ENCODE measurements around the gene LRRFIP2.
"Not testable (repeated sequence)": the region's sequence is repeated elsewhere in the genome, so short reads cannot be mapped to it uniquely, and the experiment has no call there.

Gene LRRFIP2

DNA sequence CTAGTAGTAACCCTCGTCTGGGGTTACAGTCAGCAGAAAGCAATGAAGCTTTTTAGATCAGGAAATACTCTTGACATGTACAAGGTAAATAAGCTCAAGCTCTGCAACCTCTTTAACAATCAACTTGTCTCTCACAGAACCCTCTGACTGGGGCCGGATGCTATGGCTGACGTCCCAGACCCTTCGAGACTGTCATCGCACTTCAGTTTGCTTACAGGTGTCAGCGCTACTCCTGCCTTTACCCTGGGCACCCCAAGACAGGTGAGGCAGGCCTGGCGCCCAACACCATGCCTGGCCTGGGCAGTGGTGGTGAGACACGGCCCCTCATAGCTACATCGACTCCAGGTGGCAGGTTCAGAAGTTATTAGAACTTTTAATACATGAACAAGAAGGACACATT is 30.6 kb downstream of the LRRFIP2 start:
- DNase-seq (ENCODE audit: low spot score): no peak

DNA sequence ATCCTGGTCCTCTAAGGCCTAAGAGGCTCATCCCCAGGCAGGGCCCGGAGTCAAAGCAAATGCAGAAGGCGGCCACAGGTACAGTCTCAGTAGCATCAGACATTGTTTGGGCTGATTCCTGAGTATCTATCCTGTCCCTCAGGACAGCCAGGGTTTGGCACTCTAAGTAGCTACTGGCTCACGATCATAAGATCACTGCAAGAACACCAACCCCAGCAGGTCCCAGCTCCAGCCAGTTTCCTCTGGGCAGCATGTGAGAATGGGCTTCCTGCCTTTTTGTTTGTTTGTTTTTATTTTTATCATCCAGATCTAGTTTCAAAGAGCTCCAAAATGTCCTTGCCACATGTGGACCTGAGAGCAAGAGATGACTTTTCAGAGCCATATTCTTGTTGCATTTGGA is 32.7 kb downstream of the LRRFIP2 start:
- DNase-seq (ENCODE audit: low spot score): no peak

DNA sequence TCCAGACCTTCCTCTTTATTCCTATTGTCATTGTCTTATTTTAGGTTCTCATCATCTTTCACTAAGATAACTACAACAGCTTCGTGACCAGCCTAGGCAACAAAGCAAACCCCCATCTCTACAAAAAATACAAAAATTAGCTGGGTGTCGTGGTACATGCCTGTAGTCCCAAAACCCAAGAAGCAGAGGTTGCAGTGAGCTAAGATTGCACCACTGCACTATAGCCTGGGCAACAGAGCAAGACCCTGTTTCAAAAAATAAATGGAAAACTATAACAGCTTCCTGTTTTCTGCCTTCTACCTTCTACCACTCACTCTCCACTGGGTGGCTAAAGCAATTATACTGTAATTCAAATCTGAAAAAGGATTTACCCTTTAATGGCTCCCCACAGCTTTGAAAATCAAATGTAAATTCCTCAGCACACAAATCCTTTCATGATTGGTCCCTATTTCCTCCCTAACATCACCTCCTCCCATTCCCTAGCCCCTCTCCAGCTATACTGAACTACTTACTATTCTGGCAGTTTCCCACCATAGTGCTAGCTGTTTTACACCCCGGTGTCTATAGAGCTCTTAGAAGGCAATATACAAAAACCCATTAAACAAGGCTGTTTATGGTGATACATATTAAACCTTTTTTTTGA is 33.4 kb downstream of the LRRFIP2 start:
- DNase-seq (ENCODE audit: low spot score): no peak

DNA sequence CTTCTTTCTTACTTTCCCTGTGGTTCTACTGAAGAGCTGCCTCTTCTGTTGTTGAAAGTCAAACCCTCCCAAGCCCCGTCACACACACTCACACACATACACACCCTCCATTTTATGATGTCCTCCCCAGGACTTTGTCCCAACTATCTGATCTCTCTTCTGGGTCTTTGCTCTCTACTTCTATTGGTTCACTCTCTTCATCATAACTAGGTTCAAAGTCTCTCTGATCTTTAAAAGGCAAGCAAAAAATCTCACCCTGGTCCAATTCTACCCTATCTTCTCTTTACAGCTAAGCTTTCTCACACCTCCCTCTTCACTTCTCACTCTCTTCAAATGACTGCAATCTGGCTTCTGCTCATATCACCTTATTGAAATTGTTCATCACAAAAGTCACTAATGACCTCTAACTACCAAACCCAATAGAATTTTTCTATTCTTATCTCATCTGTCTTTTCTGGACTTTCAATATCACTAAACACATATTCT is 34.8 kb downstream of the LRRFIP2 start:
- DNase-seq (ENCODE audit: low spot score): no peak

DNA sequence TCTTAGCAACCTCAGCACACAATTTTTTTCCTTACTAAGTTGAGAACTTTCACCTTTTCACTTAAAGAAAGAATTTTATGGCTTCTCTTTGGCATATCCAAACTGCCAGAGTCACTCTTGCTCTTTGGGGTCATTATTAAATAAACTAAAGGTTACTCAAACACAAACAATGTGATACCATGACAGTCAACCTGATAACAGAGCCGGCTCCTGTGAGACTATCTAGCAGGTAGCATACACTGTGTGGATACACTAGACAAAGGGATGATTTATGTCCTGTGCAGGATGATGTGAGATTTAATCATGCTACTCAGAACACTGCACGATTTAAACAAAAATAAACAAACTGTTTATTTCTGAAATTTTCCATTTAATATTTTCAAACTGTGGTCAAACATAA is 35.6 kb downstream of the LRRFIP2 start:
- no peak for DNase-seq (ENCODE audit: low spot score)

DNA sequence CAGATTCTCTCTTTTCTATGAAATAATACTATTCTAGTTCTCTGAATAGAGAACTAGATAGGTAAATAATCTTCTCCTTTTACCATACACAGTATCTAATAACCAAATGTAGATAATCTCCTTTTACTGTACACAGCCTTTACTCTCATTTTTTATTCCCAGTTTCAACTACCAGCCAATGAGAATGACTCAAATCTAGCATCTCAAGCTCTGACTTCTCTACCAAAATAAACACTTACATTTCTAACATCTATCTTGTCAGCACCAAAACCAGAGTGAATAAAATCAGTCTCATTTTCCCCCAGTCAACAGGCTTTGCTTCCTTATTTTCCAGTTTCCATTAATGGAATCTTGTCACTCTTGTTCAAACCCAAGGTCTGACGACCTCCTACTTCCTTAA is 36.9 kb downstream of the LRRFIP2 start:
- DNase-seq (ENCODE audit: low spot score): no peak

DNA sequence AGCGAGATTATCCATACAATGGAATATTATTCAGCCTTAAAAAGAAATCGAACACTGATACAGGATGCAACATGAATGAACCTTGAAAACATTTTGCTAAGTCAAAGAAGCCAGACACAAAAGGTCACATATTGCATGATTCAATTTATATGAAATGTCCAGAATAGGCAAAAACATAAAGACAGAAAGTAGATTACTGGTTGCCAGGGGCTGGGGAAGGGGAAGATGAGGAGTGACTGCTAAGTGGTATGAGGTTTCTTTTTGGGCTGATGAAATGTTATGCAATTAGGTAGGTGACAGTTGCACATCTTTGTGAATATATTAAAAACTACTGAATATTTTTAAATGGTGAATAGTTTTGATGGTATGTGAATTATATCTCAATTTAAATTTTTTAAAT is 38.3 kb downstream of the LRRFIP2 start:
- DNase-seq (ENCODE audit: low spot score): no peak

DNA sequence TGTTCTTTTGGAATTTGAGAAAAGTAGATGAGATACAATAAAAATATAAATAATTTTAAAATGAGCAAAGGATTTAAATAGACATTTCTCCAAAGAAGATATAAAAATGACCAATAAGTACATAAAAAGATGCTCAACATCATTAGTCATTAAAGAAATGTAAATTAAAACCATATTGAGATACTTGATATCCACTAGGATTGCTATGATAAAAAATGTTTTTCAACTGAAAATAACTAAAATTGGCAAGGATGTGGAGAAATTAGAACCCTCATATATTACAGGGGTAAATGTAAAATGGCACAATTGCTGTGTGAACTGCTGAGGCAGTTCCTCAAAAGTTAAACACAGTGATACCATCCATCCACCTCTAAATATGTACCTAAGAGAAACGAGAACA is 38.8 kb downstream of the LRRFIP2 start:
- DNase-seq (ENCODE audit: low spot score): no peak

DNA sequence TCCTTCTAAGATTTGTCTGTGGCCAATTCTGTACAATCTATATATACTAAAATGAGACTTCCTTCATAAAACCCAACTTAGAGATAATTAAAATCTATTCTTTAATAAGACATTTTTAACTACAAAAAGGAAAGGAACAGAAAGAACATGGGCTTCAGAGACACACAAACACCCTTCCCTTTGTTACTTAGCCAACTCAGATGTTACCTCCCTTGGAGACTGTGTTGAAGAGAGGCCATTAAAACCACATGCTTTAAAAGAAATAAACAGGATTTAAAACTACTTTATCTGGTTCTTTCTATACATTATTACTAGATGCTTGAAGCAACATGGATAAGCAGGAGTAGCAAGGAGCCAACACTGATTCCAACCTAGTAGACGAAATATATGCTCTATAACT is 42.0 kb downstream of the LRRFIP2 start:
- no peak for DNase-seq (ENCODE audit: low spot score)

DNA sequence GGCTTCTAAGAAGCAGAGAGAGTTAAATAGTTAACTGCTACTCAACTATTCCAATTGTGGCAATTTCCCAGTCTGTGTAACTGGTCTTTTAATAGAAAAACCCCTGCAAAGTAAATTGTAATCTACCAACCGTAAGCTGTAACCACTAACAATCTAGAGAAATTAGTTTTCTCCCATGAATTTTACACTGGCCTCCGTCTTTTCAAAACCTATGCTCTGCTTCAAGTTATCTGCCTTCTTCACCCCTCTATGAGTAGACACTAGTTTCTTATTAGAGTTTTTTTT is 42.6 kb downstream of the LRRFIP2 start:
- no peak for DNase-seq (ENCODE audit: low spot score)

DNA sequence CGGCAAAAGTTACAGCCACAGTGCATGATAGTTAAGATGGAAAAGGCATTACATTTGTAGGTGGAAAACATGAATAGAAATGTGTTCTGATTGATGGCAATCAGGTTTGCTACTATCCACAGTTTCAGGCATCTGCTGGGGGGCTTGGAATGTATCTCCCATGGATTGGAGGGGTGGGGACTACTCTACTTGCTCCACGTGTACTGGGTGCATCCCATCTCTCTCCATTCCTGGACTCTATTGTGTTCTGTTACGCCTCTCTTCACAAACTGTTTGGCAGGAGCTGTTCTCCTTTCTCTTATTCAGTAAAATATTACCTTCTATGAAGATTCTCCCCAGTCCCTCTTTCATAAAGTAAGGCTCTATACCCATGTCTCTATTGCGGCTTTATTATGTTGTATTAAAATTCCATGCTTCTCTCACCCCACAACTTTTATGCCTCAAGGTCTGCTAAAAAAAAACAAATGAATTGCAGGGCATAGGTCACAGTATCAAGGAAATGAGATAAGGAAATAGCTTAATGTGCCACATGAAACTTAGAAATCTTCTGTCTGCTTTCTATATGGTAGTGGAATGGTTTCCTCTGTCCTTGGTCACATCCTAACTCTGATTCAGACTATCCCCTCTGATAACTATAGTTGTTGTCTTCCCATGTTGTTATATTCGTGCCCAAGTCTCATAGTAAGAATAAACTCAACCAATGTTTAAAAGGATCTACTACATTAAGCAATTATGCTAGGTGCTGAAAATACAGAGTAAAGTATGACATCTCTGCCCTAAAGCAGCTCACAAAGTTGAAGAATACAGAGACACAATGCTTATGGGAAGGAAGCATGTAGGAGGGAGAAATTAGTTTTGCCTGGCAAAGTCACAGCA is 43.2 kb downstream of the LRRFIP2 start:
- no peak for DNase-seq (ENCODE audit: low spot score)

DNA sequence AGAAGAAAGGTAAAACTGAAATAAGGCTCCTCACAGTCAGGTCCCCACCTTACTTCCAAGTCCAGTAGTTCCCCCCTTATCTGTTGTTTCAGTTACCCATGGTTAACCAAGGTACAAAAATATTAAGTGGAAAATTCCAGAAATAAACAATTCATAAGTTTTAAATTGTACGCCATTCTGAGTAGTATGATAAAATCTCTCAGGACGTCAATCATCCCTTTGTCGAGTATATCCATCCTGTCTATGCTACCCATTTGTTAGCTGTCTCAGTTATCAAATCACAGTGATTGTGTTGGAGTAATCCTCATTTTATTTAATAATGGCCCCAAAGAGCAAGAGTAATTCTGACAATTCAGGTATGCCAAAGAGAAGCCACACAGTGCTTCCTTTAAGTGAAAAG is 43.9 kb downstream of the LRRFIP2 start:
- no peak for DNase-seq (ENCODE audit: low spot score)

DNA sequence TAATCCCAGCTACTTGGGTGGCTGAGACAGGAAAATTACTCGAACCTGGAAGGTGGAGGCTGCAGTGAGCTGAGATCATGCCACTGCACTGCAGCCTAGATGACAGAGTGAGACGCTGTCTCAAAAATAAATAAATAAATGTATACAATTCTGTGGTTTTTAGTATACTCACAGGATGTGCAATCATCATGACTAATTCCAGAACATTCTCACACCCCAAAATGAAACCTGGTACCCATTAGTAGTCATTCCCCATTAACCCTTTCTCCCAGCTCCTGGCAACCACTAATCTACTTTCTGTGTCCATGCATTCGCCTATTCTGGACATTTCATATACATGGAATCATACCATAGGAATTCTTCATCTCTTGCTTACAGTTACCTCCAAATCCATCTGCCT is 44.5 kb downstream of the LRRFIP2 start:
- DNase-seq (ENCODE audit: low spot score): no peak

DNA sequence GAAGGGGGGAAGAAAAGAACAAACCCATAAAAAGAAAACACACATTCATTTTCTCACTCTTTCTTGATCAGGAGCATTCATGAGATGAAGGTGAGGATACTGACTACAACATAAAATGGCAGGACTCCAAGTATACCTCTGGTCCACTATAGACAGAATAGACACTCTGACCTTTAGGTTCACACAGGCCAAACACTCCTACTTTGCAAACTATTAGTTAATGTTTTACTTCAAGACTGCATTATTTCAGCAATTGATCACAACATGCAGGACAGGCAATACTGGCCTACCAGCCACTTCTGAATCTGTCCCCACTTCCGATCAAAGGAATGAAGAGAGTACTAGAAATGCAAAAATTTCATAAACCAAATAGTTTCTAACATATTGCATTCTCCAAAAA is 47.0 kb downstream of the LRRFIP2 start:
- DNase-seq (ENCODE audit: low spot score): no peak

DNA sequence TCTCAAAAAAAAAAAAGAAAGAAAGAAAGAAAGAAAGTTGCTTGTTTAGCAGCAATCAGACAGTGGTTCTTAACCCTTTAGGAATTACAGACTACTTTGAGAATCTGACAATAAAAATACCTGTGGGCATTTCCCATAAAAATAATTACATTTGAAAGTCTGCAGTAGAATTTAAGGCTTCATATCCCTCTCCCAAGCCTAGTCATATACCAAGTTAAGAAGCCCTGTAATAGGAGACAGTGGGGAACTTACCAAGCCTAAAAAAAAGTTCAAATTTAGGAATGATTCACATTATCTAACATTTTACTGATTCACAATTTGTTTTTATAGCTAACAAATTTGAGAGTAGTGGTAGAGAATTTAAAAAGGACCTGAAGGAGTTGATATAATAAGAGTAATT is 47.5 kb downstream of the LRRFIP2 start:
- no peak for DNase-seq (ENCODE audit: low spot score)

DNA sequence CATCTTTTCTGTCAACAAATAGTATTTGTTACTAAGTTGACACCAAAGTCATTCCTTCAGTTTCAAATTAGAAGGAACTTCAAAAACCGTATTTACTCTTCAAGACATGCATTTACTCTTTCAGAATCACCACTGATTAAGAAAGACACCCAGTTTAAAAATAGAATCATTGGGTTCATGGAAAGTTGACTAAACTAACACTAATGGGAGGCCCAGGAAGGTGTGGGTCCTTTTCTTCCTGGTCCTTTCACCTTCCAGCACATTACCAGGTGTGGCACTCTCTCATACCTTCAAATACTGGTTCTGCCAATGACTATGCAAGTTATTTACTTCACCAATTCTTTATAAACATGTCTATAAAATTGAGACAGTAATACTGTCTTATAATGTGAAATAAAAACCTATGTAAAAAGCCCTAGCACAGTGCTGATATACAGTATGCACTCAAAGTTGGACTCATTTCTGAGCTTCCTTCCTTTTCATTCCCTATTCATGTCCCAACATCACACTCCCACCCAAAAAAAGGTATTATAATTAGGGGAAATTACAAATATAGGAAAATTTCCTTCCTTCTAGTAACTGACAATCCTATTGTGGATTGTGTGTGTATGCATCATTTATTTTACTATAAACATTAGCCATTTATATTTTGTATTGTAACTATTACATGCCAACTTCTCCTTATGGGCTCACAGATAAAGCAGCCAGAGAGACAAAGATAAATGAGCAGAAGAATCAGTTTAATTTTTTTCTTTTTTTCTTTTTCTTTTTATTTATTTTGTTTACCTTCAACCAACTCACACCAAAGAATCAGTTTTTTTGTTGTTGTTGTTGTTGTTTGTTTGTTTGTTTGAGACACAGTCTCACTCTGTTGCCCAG is 48.9 kb downstream of the LRRFIP2 start:
- DNase-seq (ENCODE audit: low spot score): no peak

DNA sequence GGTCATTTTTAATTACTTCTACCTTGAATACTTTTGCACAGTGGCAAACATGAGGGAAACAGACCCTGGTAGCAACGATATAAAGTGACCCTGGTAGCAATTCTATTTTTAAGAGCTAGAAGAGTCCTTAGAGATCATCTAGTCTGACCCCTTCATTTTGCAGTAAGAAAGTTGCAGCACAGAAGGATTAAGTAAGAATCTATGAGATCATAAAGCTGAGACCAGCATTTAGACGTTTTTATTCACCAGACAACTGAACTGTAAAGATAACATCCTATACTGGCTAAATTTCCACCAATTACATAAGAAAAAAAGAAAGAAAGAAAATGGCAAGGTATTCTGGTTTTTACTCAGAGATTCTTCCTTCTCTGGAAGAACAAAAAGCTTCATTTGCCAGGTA is 49.9 kb downstream of the LRRFIP2 start:
- no peak for DNase-seq (ENCODE audit: low spot score)

DNA sequence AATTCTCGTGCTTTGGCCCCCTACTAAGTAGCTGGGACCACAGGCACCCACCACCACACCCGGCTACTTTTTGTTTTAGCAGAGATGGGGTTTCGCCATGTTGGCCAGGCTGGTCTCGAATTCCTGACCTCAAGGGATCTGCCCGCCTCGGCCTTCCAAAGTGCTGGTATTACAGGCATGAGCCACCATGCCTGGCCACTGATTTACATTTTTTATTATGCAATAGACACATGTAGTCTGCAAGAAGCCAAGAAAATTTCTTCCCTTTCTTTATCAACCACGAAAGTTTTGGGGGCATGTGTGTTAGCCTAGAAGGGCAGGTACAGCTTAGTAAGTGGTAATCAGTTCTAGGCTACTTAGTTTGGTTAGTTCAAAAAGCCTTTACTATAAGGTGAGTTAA is 51.1 kb downstream of the LRRFIP2 start:
- DNase-seq (ENCODE audit: low spot score): no peak

DNA sequence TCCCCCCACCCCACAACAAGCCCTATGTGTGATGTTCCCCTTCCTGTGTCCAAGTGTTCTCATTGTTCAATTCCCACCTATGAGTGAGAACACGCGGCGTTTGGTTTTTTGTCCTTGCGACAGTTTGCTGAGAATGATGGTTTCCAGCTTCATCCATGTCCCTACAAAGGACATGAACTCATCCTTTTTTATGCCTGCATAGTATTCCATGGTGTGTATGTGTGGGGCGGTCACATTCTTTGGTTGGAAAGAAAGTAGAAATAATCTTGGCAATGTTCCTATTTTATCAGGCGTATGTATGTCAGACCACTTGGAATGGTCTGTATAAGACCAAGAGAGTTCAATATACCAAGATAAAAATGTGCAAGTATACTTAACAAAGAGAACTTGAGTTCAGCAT is 52.3 kb downstream of the LRRFIP2 start:
- not testable (repeated sequence) for DNase-seq (ENCODE audit: low spot score)

DNA sequence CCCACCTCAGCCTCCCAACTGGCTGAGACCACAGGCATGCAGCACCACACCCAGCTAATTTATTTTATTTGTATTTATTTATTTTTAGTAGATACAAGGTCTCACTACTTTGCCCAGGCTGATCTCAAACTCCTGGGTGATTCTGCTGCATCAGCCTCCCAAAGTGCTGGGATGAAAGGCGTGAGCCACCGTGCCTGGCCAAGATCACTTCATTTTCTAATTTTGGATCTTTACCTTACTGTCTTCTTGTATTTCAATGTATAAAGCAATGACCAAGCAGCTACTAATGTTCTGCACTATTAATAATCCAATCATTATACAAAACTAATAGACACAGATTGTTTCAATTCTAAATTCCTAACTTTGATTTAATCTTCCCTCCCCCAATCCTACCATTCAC is 56.2 kb downstream of the LRRFIP2 start:
- DNase-seq (ENCODE audit: low spot score): no peak

DNA sequence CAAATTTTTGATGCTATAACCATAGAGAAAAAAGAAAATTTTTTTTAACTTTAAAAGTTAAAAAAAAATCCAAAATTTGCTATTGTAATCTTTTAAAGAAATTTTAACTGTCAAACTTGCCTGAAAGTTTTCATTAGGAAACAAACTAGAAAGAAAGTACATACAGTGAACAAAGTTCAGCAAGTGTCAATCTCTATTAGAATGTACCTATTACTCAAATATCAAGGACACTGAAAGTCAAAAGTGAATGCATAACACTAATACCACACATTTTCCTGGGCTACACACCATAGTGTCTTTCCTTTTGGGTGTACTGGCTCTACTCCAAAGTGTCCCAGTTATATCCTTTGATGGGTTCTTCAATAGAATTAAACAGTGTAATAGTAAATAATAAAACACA is 56.8 kb downstream of the LRRFIP2 start:
- no peak for DNase-seq (ENCODE audit: low spot score)

DNA sequence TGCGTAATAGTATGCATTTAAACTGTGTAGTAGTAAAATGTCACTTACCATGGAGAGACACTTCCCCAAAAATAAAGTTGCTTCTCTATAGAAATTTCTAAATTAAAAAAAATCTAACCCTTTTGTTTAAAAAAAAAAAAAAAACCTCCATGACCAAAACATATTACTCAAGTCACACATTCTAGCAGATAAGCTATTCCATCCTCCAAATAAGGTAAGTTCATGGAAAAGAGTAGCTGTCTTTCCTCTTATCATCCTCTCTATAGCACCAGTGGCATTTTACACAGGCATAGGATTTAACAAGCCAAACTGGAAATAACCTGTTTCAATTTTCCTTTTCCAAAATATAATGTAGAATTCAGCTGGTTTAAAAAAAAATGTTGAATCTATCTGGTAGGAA is 57.4 kb downstream of the LRRFIP2 start:
- no peak for DNase-seq (ENCODE audit: low spot score)

DNA sequence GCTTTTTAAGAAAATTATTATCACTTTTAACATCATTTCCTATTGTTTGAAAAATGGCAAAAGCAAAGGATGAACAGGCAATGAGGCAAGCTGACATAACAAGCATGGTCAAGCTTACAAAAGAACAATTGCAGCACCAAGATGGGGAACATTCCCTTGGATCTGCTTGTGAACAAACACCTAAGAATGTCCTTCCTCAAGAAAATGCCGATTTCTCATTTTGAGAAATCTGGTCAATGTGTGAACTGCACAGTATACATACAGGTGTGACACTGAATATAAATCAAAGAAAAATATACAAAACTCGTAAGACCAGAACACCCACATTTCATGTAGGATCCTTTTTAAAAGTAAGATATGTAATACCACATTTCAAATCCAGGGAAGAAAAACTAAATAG is 58.9 kb downstream of the LRRFIP2 start:
- no peak for DNase-seq (ENCODE audit: low spot score)
